Neural cell (in vitro differentiated cells): ENCODE data around the gene ARHGAP27. TPM values are rescaled to one million over a fixed set of nuclear protein-coding genes. Genes with fewer than 3 reads are reported as not detected.

Source experiments
- H2AFZ ChIP-seq: fragments of 200-600, 300-800 bp; sonication (generic), shearing (Covaris generic); 2 replicates; pipeline ENCODE4 v1.6.0; 2014; ENCODE audit warnings: low read depth, mild to moderate bottlenecking, antibody characterized with exemption, low read length, moderate library complexity
- H3F3A ChIP-seq: fragments of 200-600 bp; shearing (Covaris generic); 2 replicates; pipeline ENCODE4 v1.6.1; 2016; ENCODE audit warnings: mild to moderate bottlenecking, moderate library complexity, mixed read lengths, antibody characterized with exemption, low read length; ENCODE audit not compliant: insufficient read depth, poor library complexity, severe bottlenecking
- H3K27ac ChIP-seq: fragments of 200-600, 300-800 bp; sonication (generic), shearing (Covaris generic); 2 replicates; pipeline ENCODE4 v1.5.1; 2014; ENCODE audit warnings: mild to moderate bottlenecking, low read length, moderate library complexity
- H3K27me3 ChIP-seq: fragments of 300-800, 200-600 bp; sonication (generic), shearing (Covaris generic); 2 replicates; pipeline ENCODE4 v1.6.0; 2014; ENCODE audit warnings: mild to moderate bottlenecking, low read depth, low read length, moderate library complexity; ENCODE audit not compliant: insufficient read depth
- H3K36me3 ChIP-seq: fragments of 300-800, 200-600 bp; sonication (generic), shearing (Covaris generic); 2 replicates; pipeline ENCODE4 v1.5.1; 2014; ENCODE audit warnings: mild to moderate bottlenecking, antibody characterized with exemption, low read length, moderate library complexity; ENCODE audit not compliant: insufficient read depth
- H3K4me2 ChIP-seq: fragments of 300-800, 200-600 bp; sonication (generic), shearing (Covaris generic); 2 replicates; pipeline ENCODE4 v1.6.0; 2014; ENCODE audit warnings: mild to moderate bottlenecking, low read length
- H3K4me3 ChIP-seq: fragments of 300-800, 200-600 bp; sonication (generic), shearing (Covaris generic); 2 replicates; pipeline ENCODE4 v1.5.1; 2014; ENCODE audit warnings: mild to moderate bottlenecking, low read length, moderate library complexity
- H3K79me2 ChIP-seq: fragments of 200-600 bp; shearing (Covaris generic); replicated peaks from 2 replicates; pipeline ENCODE4 v1.6.0; 2014; ENCODE audit warnings: mild to moderate bottlenecking, low read length, moderate library complexity; ENCODE audit not compliant: insufficient read depth
- H3K9ac ChIP-seq: fragments of 300-800, 200-600 bp; sonication (generic), shearing (Covaris generic); 2 replicates; pipeline ENCODE4 v1.6.1; 2016; ENCODE audit warnings: mild to moderate bottlenecking, low read length, mixed read lengths
- H3K9me2 ChIP-seq: fragments of 200-600 bp; shearing (Covaris generic); 2 replicates; pipeline ENCODE4 v1.6.1; 2016; ENCODE audit warnings: mild to moderate bottlenecking, low read length, mixed read lengths; ENCODE audit not compliant: insufficient read depth
- H3K9me3 ChIP-seq: fragments of 200-600, 300-800 bp; sonication (generic), shearing (Covaris generic); 2 replicates; pipeline ENCODE4 v1.6.1; 2016; ENCODE audit warnings: mild to moderate bottlenecking, mixed run types, low read length, moderate library complexity, mixed read lengths
- H4K20me1 ChIP-seq: fragments of 200-600 bp; shearing (Covaris generic); 2 replicates; pipeline ENCODE4 v1.6.1; 2016; ENCODE audit warnings: mild to moderate bottlenecking, mixed run types; ENCODE audit not compliant: insufficient read depth
- EP300 ChIP-seq: fragments of 450-650 bp; conservative IDR thresholded peaks from 2 replicates; pipeline ENCODE4 v1.6.1; 2014; ENCODE audit warnings: antibody characterized with exemption, mild to moderate bottlenecking, moderate library complexity; ENCODE audit not compliant: poor library complexity, severe bottlenecking
- EZH2 ChIP-seq: fragments of 200-600, 300-800 bp; shearing (Covaris generic), sonication (generic); IDR thresholded peaks from 2 replicates; pipeline ENCODE4 v1.6.1; 2014; ENCODE audit warnings: antibody characterized with exemption, low read length, borderline replicate concordance, mild to moderate bottlenecking; ENCODE audit not compliant: insufficient read depth, poor library complexity, severe bottlenecking
- MXI1 ChIP-seq: fragments of 450-650 bp; conservative IDR thresholded peaks from 2 replicates; pipeline ENCODE4 v1.6.1; 2014; ENCODE audit warnings: antibody characterized with exemption, mild to moderate bottlenecking; ENCODE audit not compliant: poor library complexity, severe bottlenecking
- POLR2AphosphoS5 ChIP-seq: IDR thresholded peaks from 2 replicates; pipeline ENCODE4 v1.6.1; 2012
- RAD21 ChIP-seq: fragments of 450-650 bp; conservative IDR thresholded peaks from 2 replicates; pipeline ENCODE4 v1.6.1; 2014; ENCODE audit warnings: antibody characterized with exemption, mild to moderate bottlenecking, moderate library complexity
- SMC3 ChIP-seq: fragments of 450-650 bp; conservative IDR thresholded peaks from 2 replicates; pipeline ENCODE4 v1.6.1; 2014; ENCODE audit warnings: antibody characterized with exemption, mild to moderate bottlenecking, moderate library complexity; ENCODE audit not compliant: poor library complexity
- TAF1 ChIP-seq: IDR thresholded peaks from 2 replicates; pipeline ENCODE4 v1.6.1; 2012; ENCODE audit warnings: low read depth
- polyA plus RNA-seq: library from polyadenylated mRNA; depleted of rRNA; stranded (reverse); fragments of >200 nt; gene quantifications from 2 replicates; pipeline ENCODE4 v1.2.3, GENCODE V29; 2014
- TF ChIP-seq, protein P1 (sequence below): IDR thresholded peaks from 2 replicates; pipeline ENCODE4 v1.6.1; 2012; ENCODE audit warnings: borderline replicate concordance
- TF ChIP-seq, protein P2 (sequence below): fragments of 450-650 bp; IDR thresholded peaks from 2 replicates; pipeline ENCODE4 v1.5.1; 2014; ENCODE audit warnings: antibody characterized with exemption, mild to moderate bottlenecking, moderate library complexity; ENCODE audit not compliant: poor library complexity, severe bottlenecking

Gene ARHGAP27
- polyA plus RNA-seq, 1 donor from 2014 or later: 7.4 TPM

DNA sequence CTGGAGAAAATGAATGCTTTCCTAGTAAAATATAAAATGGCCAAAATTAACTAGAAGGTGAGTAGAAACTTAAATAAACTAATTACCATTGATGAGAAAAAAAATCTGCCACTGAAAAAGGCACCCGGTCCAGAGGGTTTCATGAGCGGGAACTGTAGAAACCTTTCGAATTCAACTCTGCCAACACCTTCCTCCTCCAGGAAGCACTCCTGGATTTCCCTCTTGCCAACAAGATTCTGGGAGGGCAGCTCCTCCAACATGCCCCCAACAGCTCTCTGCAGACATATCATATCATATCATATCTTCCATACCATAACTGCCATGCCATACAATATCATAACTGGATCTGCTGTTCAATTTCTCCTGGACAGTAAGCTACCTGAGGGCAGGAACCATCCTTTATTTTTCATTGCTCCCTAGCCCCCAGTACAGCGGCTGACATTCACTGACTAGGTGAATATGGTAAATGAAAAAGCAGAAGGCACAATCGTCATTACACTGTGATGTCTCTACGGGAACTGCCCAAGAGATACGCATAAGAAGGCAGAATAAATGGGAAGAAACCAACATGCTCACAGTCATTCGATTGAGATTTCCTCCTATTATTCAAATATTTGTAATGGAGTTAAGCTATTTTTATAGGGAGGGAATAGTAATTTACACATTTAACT is 9.2 kb downstream of the ARHGAP27 start:
- Histone ChIP-seq H3K36me3 (no peaks in the 10 kb centered on the region), H3K9me2 (no peaks in the 10 kb centered on the region)
- TF ChIP-seq TAF1 (no peak), RAD21 (no peak), MXI1 (no peak), EZH2 (no peak), POLR2AphosphoS5 (no peak), EP300 (no peak), SMC3 (no peak)
- TF ChIP-seq, protein P1, sequence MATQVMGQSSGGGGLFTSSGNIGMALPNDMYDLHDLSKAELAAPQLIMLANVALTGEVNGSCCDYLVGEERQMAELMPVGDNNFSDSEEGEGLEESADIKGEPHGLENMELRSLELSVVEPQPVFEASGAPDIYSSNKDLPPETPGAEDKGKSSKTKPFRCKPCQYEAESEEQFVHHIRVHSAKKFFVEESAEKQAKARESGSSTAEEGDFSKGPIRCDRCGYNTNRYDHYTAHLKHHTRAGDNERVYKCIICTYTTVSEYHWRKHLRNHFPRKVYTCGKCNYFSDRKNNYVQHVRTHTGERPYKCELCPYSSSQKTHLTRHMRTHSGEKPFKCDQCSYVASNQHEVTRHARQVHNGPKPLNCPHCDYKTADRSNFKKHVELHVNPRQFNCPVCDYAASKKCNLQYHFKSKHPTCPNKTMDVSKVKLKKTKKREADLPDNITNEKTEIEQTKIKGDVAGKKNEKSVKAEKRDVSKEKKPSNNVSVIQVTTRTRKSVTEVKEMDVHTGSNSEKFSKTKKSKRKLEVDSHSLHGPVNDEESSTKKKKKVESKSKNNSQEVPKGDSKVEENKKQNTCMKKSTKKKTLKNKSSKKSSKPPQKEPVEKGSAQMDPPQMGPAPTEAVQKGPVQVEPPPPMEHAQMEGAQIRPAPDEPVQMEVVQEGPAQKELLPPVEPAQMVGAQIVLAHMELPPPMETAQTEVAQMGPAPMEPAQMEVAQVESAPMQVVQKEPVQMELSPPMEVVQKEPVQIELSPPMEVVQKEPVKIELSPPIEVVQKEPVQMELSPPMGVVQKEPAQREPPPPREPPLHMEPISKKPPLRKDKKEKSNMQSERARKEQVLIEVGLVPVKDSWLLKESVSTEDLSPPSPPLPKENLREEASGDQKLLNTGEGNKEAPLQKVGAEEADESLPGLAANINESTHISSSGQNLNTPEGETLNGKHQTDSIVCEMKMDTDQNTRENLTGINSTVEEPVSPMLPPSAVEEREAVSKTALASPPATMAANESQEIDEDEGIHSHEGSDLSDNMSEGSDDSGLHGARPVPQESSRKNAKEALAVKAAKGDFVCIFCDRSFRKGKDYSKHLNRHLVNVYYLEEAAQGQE: no peak
- TF ChIP-seq, protein P2, sequence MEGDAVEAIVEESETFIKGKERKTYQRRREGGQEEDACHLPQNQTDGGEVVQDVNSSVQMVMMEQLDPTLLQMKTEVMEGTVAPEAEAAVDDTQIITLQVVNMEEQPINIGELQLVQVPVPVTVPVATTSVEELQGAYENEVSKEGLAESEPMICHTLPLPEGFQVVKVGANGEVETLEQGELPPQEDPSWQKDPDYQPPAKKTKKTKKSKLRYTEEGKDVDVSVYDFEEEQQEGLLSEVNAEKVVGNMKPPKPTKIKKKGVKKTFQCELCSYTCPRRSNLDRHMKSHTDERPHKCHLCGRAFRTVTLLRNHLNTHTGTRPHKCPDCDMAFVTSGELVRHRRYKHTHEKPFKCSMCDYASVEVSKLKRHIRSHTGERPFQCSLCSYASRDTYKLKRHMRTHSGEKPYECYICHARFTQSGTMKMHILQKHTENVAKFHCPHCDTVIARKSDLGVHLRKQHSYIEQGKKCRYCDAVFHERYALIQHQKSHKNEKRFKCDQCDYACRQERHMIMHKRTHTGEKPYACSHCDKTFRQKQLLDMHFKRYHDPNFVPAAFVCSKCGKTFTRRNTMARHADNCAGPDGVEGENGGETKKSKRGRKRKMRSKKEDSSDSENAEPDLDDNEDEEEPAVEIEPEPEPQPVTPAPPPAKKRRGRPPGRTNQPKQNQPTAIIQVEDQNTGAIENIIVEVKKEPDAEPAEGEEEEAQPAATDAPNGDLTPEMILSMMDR: no peak

DNA sequence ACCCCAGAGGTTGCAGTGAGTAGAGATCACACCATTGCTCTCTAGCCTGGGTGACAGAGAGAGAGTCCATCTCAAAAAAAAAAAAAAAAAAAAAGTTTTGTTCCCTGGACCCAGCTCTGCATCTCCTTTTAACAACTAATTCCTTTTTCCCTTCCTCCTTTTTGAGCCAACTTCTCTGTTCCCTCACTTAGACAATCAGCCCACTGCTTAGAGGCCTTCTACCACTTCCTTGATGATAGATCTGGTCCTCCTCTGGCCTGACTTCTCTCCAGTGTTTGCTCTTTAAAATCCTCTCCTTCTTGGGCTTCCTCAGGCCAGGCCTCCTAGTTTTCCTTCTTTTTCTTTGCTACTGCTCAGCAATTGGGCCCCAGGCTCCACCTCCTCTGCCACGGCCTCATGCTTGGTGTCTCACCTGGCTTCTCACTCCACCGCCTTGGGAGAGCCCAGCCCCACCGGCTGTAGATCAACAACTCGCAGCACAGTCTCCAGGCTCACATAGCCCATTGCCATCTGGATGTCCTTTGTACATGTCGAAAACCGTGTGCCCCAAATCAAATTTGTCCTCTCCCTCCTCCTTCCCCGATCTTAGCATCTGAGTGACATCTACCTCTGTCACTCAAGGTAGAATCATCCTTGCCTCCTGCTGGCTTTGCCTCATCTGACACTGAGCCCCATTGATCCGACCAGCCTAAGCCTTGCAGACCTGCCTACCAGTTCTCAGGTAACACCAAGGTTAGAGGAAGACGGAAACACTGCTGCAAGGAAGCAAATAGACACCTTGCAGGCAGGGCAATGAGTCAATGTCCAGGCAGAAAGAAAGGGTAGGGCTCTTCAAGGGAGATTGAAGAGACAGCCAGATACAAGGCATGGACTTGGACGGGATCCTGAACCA is 17.4 kb downstream of the ARHGAP27 start:
- no peak overlapping the region for H2AFZ ChIP-seq

More for the DNA sequence above, 9.2 kb downstream of the ARHGAP27 start:
- Histone ChIP-seq H3K9ac (no peak overlapping the region), H3K27ac (no peak overlapping the region), H3K79me2 (no peaks in the 10 kb centered on the region), H3K4me3 (no peak overlapping the region), H3F3A (no peaks in the 10 kb centered on the region), H4K20me1 (no peaks in the 10 kb centered on the region), H3K27me3 (peaks cover 22% of the 10 kb centered on the region), H2AFZ (no peak overlapping the region), H3K9me3 (no peaks in the 10 kb centered on the region), H3K4me2 (no peak overlapping the region)

More for the DNA sequence above, 17.4 kb downstream of the ARHGAP27 start:
- no peaks in the 10 kb centered on the region for H3K9me2 ChIP-seq
- no peak overlapping the region for H3K27ac ChIP-seq
- TF ChIP-seq SMC3 (no peak), POLR2AphosphoS5 (no peak), RAD21 (no peak), TAF1 (no peak), EZH2 (no peak), MXI1 (no peak), EP300 (no peak)
- TF ChIP-seq, protein P1: no peak
- TF ChIP-seq, protein P2: no peak
- H3F3A ChIP-seq: no peaks in the 10 kb centered on the region
- H3K4me3 ChIP-seq: no peak overlapping the region
- H3K27me3 ChIP-seq: no peaks in the 10 kb centered on the region
- no peaks in the 10 kb centered on the region for H3K79me2 ChIP-seq
- no peaks in the 10 kb centered on the region for H3K9me3 ChIP-seq
- no peaks in the 10 kb centered on the region for H4K20me1 ChIP-seq
- H3K9ac ChIP-seq: no peak overlapping the region
- no peaks in the 10 kb centered on the region for H3K36me3 ChIP-seq
- H3K4me2 ChIP-seq: no peak overlapping the region
